H1 (cell line): ENCODE results near the gene BEND4. TPM values are rescaled to one million over a fixed set of nuclear protein-coding genes. Genes with fewer than 3 reads are reported as not detected.

Source experiments
- BCL11A ChIP-seq, 2 experiments: IDR thresholded peaks; one replicate each; pipeline ENCODE4 v1.6.1; 2011; ENCODE audit warnings: low read depth in 2 of 2, low read length in 2 of 2, mild to moderate bottlenecking in 2 of 2
- CHD1 ChIP-seq: IDR thresholded peaks from 2 replicates; pipeline ENCODE4 v1.6.1; 2012; ENCODE audit warnings: low read depth, low read length, improper control_type of control experiment
- MAFK ChIP-seq: IDR thresholded peaks from 2 replicates; pipeline ENCODE4 v1.6.1; 2012; ENCODE audit warnings: low read depth, mild to moderate bottlenecking, improper control_type of control experiment, low read length
- MAX ChIP-seq: IDR thresholded peaks from 2 replicates; pipeline ENCODE4 v1.6.1; 2012; ENCODE audit warnings: inconsistent platforms
- NANOG ChIP-seq: IDR thresholded peaks from 2 replicates; pipeline ENCODE4 v1.6.1; 2011; ENCODE audit warnings: low read length, low read depth, mild to moderate bottlenecking, inconsistent platforms; ENCODE audit not compliant: insufficient read depth, poor library complexity, severe bottlenecking
- polyA plus RNA-seq, 7 experiments: library from polyadenylated mRNA; depleted of rRNA in 3 of 7; stranded (reverse) in 5 of 7; unstranded in 2 of 7; fragments of >200 nt in 5 of 7; fragments of 200-250 nt in 2 of 7; gene quantifications; 1 replicate in 5 of 7; 2 replicates in 1 of 7; 4 replicates in 1 of 7; pipeline versions ENCODE4 v1.2.1 to v1.2.3, GENCODE V29; 2011 to 2013; ENCODE audit warnings: missing spikeins in 2 of 7, mixed read lengths in 2 of 7
- total RNA-seq: library from RNA; stranded (reverse); fragmentation: NEBNext Ultra II Directional; extraction: Animal tissue kit (Norgen Biotek cat#: 25700); gene quantifications from 2 replicates; pipeline ENCODE4 v1.2.1, GENCODE V29; 2021

Gene BEND4
- total and polyA plus RNA-seq, 2 of the 8 experiments (the other 6 are each of a cell fraction or from before 2014, with no cell fraction given): 12.2 to 45.4 TPM

GRCh38 chr4:42142591-42142990 is 9.9 kb downstream of the BEND4 start (continued):
- no peak for TF ChIP-seq MAX
- TF ChIP-seq MAFK: no peak
- no peak for TF ChIP-seq CHD1
- TF ChIP-seq BCL11A (IDR thresholded peaks at IDR 0.05; ENCODE audit: low read depth in 2 of 2, low read length in 2 of 2): no peak
- no peak for TF ChIP-seq NANOG
- TF ChIP-seq, all 59 proteins: peak for 0
